Central memory CD4-positive, alpha-beta T cell (primary cell): ENCODE measurements around the gene GADD45B.
"Not testable (repeated sequence)": the region's sequence is repeated elsewhere in the genome, so short reads cannot be mapped to it uniquely, and the experiment has no call there.

ENCODE experiments used
- DNase-seq: peaks from one replicate; pipeline ENCODE4 v3.0.0; 2022

Gene GADD45B

GRCh38 chr19:2444251-2445002 is 31.5 kb upstream of the GADD45B start:
- no peak for DNase-seq

- no peak for DNase-seq
Measured at GRCh38 chr19:2446381-2446780, 29.5 kb upstream of the GADD45B start.

GRCh38 chr19:2449019-2449418 is 26.9 kb upstream of the GADD45B start:
- no peak for DNase-seq

GRCh38 chr19:2451138-2451537 is 24.8 kb upstream of the GADD45B start:
- DNase-seq = no peak

GRCh38 chr19:2451741-2452140 is 24.2 kb upstream of the GADD45B start:
- no peak for DNase-seq

- DNase-seq = no peak
Measured at GRCh38 chr19:2453431-2454025, 22.4 kb upstream of the GADD45B start.

- no peak for DNase-seq
Measured at GRCh38 chr19:2454199-2454961, 21.5 kb upstream of the GADD45B start.

- no peak for DNase-seq
Measured at GRCh38 chr19:2454962-2455850, 20.7 kb upstream of the GADD45B start.

GRCh38 chr19:2455851-2456570 is 19.9 kb upstream of the GADD45B start:
- peak; percentile 45 for DNase-seq

- DNase-seq = no peak
Measured at GRCh38 chr19:2457394-2458037, 18.4 kb upstream of the GADD45B start.

- DNase-seq = no peak
Measured at GRCh38 chr19:2458054-2458453, 17.9 kb upstream of the GADD45B start.

GRCh38 chr19:2458776-2459175 is 17.2 kb upstream of the GADD45B start:
- DNase-seq = not testable (repeated sequence)

- no peak for DNase-seq
Measured at GRCh38 chr19:2460245-2460644, 15.7 kb upstream of the GADD45B start.

- peak; percentile 25 for DNase-seq
Measured at GRCh38 chr19:2461751-2462634, 13.9 kb upstream of the GADD45B start.

- no peak for DNase-seq
Measured at GRCh38 chr19:2462635-2463421, 13.1 kb upstream of the GADD45B start.

- DNase-seq = not testable (repeated sequence)
Measured at GRCh38 chr19:2463694-2464093, 12.2 kb upstream of the GADD45B start.

- no peak for DNase-seq
Measured at GRCh38 chr19:2464389-2464788, 11.5 kb upstream of the GADD45B start.

- no peak for DNase-seq
Measured at GRCh38 chr19:2468596-2468995, 7.3 kb upstream of the GADD45B start.

- no peak for DNase-seq
Measured at GRCh38 chr19:2469102-2469914, 6.6 kb upstream of the GADD45B start.
